ENCODE measurements around the gene KCNAB2.

GRCh38 chr1:6033986-6034749 lies 11.5 kb upstream of the KCNAB2 start:
- TF ChIP-seq CTCF (IDR thresholded peaks at IDR 0.05; ENCODE audit: poor library complexity): peak; percentile 48
- no peak for TF ChIP-seq EZH2 (IDR thresholded peaks at IDR 0.05; ENCODE audit: borderline replicate concordance)

Data from hepatocyte (in vitro differentiated cells).